DMS53 treated with DMSO at 0.1 percent for 48 hours (cell line): ENCODE measurements around the gene NTRK3.

Experiments
- DNase-seq: peaks from one replicate; lab custom pipeline; 2025; ENCODE audit not compliant: unreplicated experiment; lab: John Stamatoyannopoulos, UW

Gene NTRK3

GRCh38 chr15:88187195-88187594, 69.3 kb downstream of the NTRK3 start:
- DNase-seq, result no peak

DNA sequence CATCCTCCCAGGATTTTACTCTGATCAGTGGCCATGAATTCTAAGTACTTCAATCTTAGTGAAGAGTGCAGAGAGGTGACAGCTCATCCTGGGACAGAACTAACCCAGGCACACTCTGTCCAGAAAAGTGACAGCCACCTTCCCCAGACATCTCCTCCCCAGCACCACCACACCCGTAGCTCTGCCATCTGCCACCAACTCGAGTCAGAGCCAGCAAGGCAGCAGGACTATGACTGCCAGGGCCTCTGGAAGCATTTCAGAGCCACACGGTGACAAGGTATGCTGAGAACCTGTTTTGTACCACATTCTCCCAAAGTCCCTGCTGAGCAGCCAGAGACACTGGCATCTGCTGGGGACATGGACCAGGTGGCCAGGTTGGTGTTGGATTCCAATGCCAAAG, 71.0 kb downstream of the NTRK3 start:
- DNase-seq, result no peak

- DNase-seq, result no peak
Observed at GRCh38 chr15:88181613-88182012, 74.9 kb downstream of the NTRK3 start.

DNA sequence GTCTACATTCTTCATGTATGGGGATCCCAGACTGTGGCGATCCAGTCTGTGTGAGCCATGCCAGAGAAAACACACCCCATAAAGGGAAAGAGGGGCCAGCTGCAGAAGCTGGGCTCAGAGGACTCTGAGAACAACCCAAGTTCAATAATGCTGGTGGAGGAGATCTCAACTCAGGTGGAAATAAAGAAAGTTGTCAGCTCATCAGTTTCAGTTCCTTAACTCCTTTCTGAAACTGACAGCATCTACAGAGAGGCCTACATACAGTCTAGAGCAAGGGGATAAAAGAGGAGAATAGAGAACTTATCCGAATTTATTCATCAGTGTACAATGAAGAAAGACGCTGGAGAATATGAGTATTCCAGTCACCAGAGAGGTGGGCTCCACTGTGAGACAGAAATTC, 77.0 kb downstream of the NTRK3 start:
- no peak for DNase-seq

DNA sequence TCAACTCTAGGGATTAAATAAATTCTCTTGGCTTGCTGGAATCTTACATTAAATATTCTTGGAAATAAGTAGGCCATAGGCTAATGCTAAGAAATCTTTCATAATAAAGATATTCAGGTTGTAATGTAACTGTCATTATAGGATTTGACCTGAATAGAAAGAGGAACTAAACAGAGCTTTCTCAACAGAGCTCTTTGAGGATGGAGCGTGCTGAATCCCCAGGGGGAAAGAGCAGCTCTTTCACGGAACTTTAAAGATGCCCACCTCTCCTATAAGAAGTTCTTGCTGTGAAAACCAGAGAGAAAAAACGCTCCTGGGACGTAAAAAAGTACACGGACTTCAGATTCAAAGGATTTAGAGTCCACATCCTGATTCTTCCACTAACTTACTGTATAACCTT, 77.9 kb downstream of the NTRK3 start:
- DNase-seq, result no peak

DNA sequence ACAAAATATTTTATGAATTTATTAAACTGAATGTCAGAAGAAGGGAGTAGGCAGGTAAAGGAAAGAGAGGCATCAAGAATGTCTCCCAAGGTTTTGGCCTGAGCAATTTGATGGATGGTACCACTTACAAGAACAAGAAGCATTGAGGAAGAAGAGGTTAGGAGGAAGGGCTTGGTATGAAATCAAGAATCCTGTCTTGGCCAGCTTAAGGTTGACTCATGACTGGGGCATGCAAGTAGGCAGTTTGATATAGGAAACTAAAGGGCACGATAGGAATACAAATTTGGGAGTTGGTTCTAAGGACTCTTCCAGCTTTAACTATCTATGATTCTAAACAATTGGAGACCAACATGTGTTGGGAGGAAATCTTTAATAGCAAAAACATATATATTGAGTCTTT, 79.1 kb downstream of the NTRK3 start:
- no peak for DNase-seq

DNA sequence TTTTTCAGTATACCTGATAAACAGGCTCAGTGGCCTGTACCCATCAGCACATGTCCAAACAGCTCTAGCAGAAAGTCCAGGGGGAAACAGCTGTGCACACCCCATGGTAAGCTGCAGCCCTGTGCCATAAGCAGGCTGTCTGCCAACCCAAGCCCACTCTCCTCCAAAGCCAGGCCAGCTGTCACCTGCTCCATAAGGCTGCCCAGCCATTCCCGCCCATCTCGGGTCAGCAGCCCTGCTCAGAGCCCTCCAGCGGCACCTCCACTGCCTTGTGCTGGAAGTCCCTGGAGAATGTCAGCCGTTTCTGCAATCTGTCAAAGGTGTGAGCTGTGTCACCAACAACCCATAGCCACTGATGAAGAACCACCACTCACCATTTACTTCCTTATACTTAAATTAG, 82.0 kb downstream of the NTRK3 start:
- no peak for DNase-seq

- DNase-seq, result no peak
Observed at GRCh38 chr15:88166082-88166993, 90.2 kb downstream of the NTRK3 start.

- DNase-seq, result no peak
Observed at GRCh38 chr15:88161636-88162035, 94.9 kb downstream of the NTRK3 start.

DNA sequence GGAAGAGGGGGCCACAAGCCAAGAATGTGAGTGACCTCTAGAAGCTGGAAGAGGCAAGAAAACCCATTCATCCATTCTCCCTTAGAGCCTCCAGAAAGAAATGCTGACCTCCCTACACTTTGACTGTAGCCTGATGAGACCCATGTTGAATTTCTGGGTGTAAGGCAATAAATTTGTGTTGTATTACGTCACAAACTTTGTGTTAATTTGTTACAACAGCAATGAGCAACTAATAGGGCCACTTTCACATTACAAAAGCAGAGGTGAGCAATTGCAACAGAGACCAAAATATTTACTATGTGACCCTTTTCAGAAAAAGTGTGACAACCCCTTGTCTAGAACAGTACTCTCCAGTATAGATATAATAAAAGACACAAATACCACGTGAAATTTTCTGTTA, 101.2 kb downstream of the NTRK3 start:
- no peak for DNase-seq

- no peak for DNase-seq
Observed at GRCh38 chr15:88152672-88153071, 103.9 kb downstream of the NTRK3 start.

GRCh38 chr15:88147760-88148159, 108.8 kb downstream of the NTRK3 start:
- no peak for DNase-seq

GRCh38 chr15:88144921-88145653, 111.5 kb downstream of the NTRK3 start:
- no peak for DNase-seq

GRCh38 chr15:88142121-88142520, 114.4 kb downstream of the NTRK3 start:
- no peak for DNase-seq

GRCh38 chr15:88141269-88141889, 115.2 kb downstream of the NTRK3 start:
- DNase-seq, result no peak

GRCh38 chr15:88140398-88140797, 116.1 kb downstream of the NTRK3 start:
- no peak for DNase-seq

DNA sequence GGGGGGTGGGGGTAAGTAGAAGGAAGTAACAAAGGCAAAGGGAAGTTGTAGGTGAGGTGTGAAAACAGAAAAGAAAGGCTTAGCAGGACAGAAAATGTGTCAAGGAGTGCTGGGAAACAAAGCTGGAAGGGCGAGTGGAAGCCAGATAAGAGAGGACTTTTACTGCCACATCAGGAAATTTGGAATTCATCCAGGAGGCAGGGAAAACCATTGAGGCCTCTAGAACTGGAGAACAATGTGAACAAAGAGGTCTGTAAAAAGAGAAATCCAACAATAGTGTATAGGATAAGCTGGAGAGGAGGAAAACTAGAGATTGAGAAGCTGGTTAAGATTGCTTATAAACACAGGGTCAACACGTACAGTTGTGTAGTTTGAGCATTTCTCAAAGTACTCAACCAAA, 116.6 kb downstream of the NTRK3 start:
- no peak for DNase-seq

DNA sequence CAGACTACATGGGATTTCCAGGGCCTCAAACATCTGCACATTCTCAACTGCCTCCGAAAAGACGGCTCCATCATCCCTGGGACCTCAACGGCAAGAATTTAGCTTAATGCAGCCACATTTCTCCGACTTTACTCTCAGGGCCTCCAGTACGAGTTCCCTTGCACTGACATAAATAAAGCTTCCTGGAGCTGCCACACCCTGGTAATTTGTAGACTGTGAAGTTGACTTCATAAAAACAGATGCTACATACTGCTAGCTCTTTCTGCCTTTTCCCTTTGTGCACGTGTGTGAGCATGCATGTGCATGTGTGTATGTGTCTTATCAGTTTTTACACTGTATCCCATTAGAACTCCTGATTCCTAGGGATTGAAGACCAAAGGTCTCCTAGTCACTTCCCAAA, 122.7 kb downstream of the NTRK3 start:
- DNase-seq, result no peak

DNA sequence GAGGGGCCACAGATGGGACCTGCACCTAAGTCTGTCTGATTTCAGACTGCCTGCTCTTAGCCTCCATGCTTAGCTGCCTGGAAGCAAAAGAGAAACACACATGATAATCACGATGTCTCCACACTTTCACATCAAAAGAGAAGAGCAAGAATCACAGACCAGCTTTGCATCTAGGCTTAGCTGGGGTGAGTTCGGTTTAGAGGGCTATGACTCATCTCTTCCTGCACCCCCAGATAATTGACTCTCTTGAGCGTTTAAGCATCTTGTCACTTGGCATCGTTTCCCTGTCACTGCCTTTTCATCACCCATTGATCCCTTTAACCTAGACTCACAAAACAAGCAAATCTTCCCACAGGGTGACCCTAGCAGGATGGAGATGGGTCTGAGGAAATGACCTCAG, 124.0 kb downstream of the NTRK3 start:
- no peak for DNase-seq

GRCh38 chr15:88131937-88132336, 124.6 kb downstream of the NTRK3 start:
- DNase-seq, result no peak

GRCh38 chr15:88127432-88127790, 129.1 kb downstream of the NTRK3 start:
- DNase-seq, result no peak
